H1 (cell line): ENCODE results near the gene FARS2. TPM values are rescaled to one million over a fixed set of nuclear protein-coding genes. Genes with fewer than 3 reads are reported as not detected.

Experiments
- CBX8 ChIP-seq: fragments of 300-800, 300-1000 bp; sonication (generic); IDR thresholded peaks from 2 replicates; pipeline ENCODE4 v1.7.1; 2016; ENCODE audit warnings: low read depth, low read length, borderline replicate concordance
- polyA plus RNA-seq, 7 experiments: library from polyadenylated mRNA; depleted of rRNA in 3 of 7; stranded (reverse) in 5 of 7; unstranded in 2 of 7; fragments of >200 nt in 5 of 7; fragments of 200-250 nt in 2 of 7; gene quantifications; 1 replicate in 5 of 7; 2 replicates in 1 of 7; 4 replicates in 1 of 7; pipeline versions ENCODE4 v1.2.1 to v1.2.3, GENCODE V29; 2011 to 2013; ENCODE audit warnings: missing spikeins in 2 of 7, mixed read lengths in 2 of 7
- total RNA-seq: library from RNA; stranded (reverse); fragmentation: NEBNext Ultra II Directional; extraction: Animal tissue kit (Norgen Biotek cat#: 25700); gene quantifications from 2 replicates; pipeline ENCODE4 v1.2.1, GENCODE V29; 2021

FARS2 gene
- total and polyA plus RNA-seq, 2 of the 8 experiments (the other 6 are each of a cell fraction or from before 2014, with no cell fraction given) = 11.7 to 14.4 TPM

- TF ChIP-seq CBX8 = no peak
These were observed 77.1 kb downstream of the FARS2 start (continued) for GRCh38 chr6:5338177-5338960.
